SK-N-SH (cell line): ENCODE measurements around the gene ELOVL3. TPM values are rescaled to one million over a fixed set of nuclear protein-coding genes. Genes with fewer than 3 reads are reported as not detected.

ENCODE experiments used
- CTCF ChIA-PET: fragments of 300-600, 350-600 bp; formaldehyde crosslinking; extraction: SDS; loops from one replicate; lab custom pipeline; 2021; lab: Yijun Ruan, JAX
- POLR2A ChIA-PET: fragments of 350-600 bp; sonication (Branson Sonifier 250); formaldehyde crosslinking; extraction: SDS; loops from one replicate; lab custom pipeline; 2020; ENCODE audit warnings: antibody characterized with exemption, inconsistent platforms; lab: Yijun Ruan, JAX
- DNase-seq: peaks from one replicate; pipeline ENCODE4 v3.0.0; 2012
- H2AFZ ChIP-seq: fragments of 200-600 bp; sonication (generic); 2 replicates; pipeline ENCODE4 v1.8.1; 2016; ENCODE audit warnings: antibody characterized with exemption, mild to moderate bottlenecking, low read depth
- H3F3A ChIP-seq: fragments of 200-600 bp; sonication (generic); replicated peaks from 2 replicates; pipeline ENCODE3; 2016; ENCODE audit warnings: antibody characterized with exemption, mild to moderate bottlenecking; ENCODE audit not compliant: insufficient read depth
- H3K27ac ChIP-seq, 2 experiments: fragments of 200-500 bp in 1 of 2; fragments of 200-600 bp in 1 of 2; sonication (Bioruptor generic) in 1 of 2; sonication (generic), shearing (Covaris generic) in 1 of 2; 2 replicates each; pipeline versions ENCODE4 v1.5.1 to v1.6.1; 2014 to 2016; ENCODE audit warnings: low read depth in 2 of 2, inconsistent platforms in 1 of 2, low read length in 1 of 2, mild to moderate bottlenecking in 1 of 2, mixed read lengths in 1 of 2
- H3K27me3 ChIP-seq: fragments of 200-600 bp; sonication (generic), shearing (Covaris generic); 2 replicates; pipeline ENCODE4 v1.6.1; 2016; ENCODE audit warnings: mixed run types; ENCODE audit not compliant: insufficient read depth
- H3K36me3 ChIP-seq, 2 experiments: fragments of 200-500 bp in 1 of 2; fragments of 200-600 bp in 1 of 2; sonication (Bioruptor generic) in 1 of 2; sonication (generic) in 1 of 2; replicated peaks in 1 of 2; 2 replicates each; pipeline versions ENCODE3 to v1.5.1; 2014 to 2016; ENCODE audit warnings: low read length in 1 of 2, mild to moderate bottlenecking in 1 of 2; ENCODE audit not compliant: insufficient read depth in 2 of 2, control insufficient read depth in 1 of 2
- H3K4me1 ChIP-seq, 2 experiments: fragments of 200-500 bp in 1 of 2; fragments of 200-600 bp in 1 of 2; sonication (Bioruptor generic) in 1 of 2; sonication (generic), shearing (Covaris generic) in 1 of 2; 2 replicates each; pipeline versions ENCODE4 v1.5.1 to v1.6.1; 2014 to 2016; ENCODE audit warnings: low read depth in 1 of 2, low read length in 1 of 2, mixed run types in 1 of 2; ENCODE audit not compliant: insufficient read depth in 2 of 2, control insufficient read depth in 1 of 2
- H3K4me2 ChIP-seq: fragments of 200-600 bp; sonication (generic), shearing (Covaris generic); 2 replicates; pipeline ENCODE4 v1.6.1; 2017; ENCODE audit warnings: mixed run types
- H3K4me3 ChIP-seq, 2 experiments: fragments of 200-500 bp in 1 of 2; fragments of 200-600 bp in 1 of 2; sonication (Bioruptor generic) in 1 of 2; sonication (generic), shearing (Covaris generic) in 1 of 2; 2 replicates each; pipeline versions ENCODE4 v1.5.1 to v1.8.1; 2014 to 2016; ENCODE audit warnings: low read depth in 2 of 2, inconsistent platforms in 1 of 2, low read length in 1 of 2, mild to moderate bottlenecking in 1 of 2, mixed read lengths in 1 of 2, moderate library complexity in 1 of 2
- H3K79me2 ChIP-seq: fragments of 200-600 bp; sonication (generic); 2 replicates; pipeline ENCODE4 v1.8.1; 2017; ENCODE audit warnings: mild to moderate bottlenecking; ENCODE audit not compliant: insufficient read depth
- H3K9ac ChIP-seq: fragments of 200-600 bp; sonication (generic); 2 replicates; pipeline ENCODE4 v1.6.1; 2017; ENCODE audit warnings: mixed run types
- H3K9me2 ChIP-seq: fragments of 200-600 bp; sonication (generic); 2 replicates; pipeline ENCODE4 v1.6.1; 2017; ENCODE audit warnings: mixed run types
- H3K9me3 ChIP-seq: fragments of 200-600 bp; sonication (generic); 2 replicates; pipeline ENCODE4 v1.6.1; 2017; ENCODE audit warnings: mixed run types, mild to moderate bottlenecking, moderate library complexity
- H4K20me1 ChIP-seq: fragments of 200-600 bp; sonication (generic); 2 replicates; pipeline ENCODE4 v1.6.1; 2017; ENCODE audit warnings: mild to moderate bottlenecking, mixed run types; ENCODE audit not compliant: insufficient read depth
- CHD2 ChIP-seq: fragments of 150-350 bp; IDR thresholded peaks from 2 replicates; pipeline ENCODE4 v1.6.1; 2018; ENCODE audit warnings: low read length; ENCODE audit not compliant: partially characterized antibody
- EP300 ChIP-seq, 2 experiments: IDR thresholded peaks; 2 replicates each; pipeline versions ENCODE4 v1.4.0 to v1.6.1; 2012; ENCODE audit warnings: borderline replicate concordance in 1 of 2, low read depth in 1 of 2, low read length in 1 of 2
- EZH2phosphoT487 ChIP-seq: fragments of 200-600 bp; sonication (generic); IDR thresholded peaks from 2 replicates; pipeline ENCODE4 v1.6.1; 2017; ENCODE audit warnings: low read depth, mixed run types, mild to moderate bottlenecking, antibody characterized with exemption, moderate library complexity, borderline replicate concordance
- FOSL2 ChIP-seq: IDR thresholded peaks from 2 replicates; pipeline ENCODE4 v1.4.0; 2012; ENCODE audit warnings: low read depth, mild to moderate bottlenecking, moderate library complexity, borderline replicate concordance
- GABPA ChIP-seq: IDR thresholded peaks from 2 replicates; pipeline ENCODE4 v1.4.0; 2012; ENCODE audit warnings: low read depth, mild to moderate bottlenecking
- GATA2 ChIP-seq: sonication (generic); formaldehyde crosslinking; IDR thresholded peaks from 2 replicates; pipeline ENCODE4 v1.5.0; 2020; ENCODE audit warnings: mild to moderate bottlenecking, missing genetic modification reagents
- MEF2A ChIP-seq: IDR thresholded peaks from 2 replicates; pipeline ENCODE4 v1.4.0; 2012; ENCODE audit warnings: low read depth, borderline replicate concordance
- MXI1 ChIP-seq: IDR thresholded peaks from 2 replicates; pipeline ENCODE4 v1.6.1; 2012; ENCODE audit warnings: mild to moderate bottlenecking, low read depth, low read length, improper control_type of control experiment
- NFIC ChIP-seq: IDR thresholded peaks from 2 replicates; pipeline ENCODE4 v1.4.0; 2012; ENCODE audit warnings: borderline replicate concordance
- NRF1 ChIP-seq: IDR thresholded peaks from 2 replicates; pipeline ENCODE4 v1.6.1; 2012; ENCODE audit warnings: low read depth, mild to moderate bottlenecking, low read length
- POLR2AphosphoS5 ChIP-seq: IDR thresholded peaks from 2 replicates; pipeline ENCODE4 v1.6.1; 2012; ENCODE audit warnings: low read depth, low read length
- SIN3A ChIP-seq: IDR thresholded peaks from 2 replicates; pipeline ENCODE4 v1.6.1; 2012; ENCODE audit warnings: low read depth, mild to moderate bottlenecking, low read length, moderate library complexity, borderline replicate concordance
- TAF1 ChIP-seq: IDR thresholded peaks from 2 replicates; pipeline ENCODE4 v1.6.1; 2012; ENCODE audit warnings: low read depth, mild to moderate bottlenecking, low read length, moderate library complexity, borderline replicate concordance
- TCF12 ChIP-seq: IDR thresholded peaks from 2 replicates; pipeline ENCODE4 v1.4.0; 2012
- TEAD4 ChIP-seq: IDR thresholded peaks from 2 replicates; pipeline ENCODE4 v1.4.0; 2012; ENCODE audit warnings: mild to moderate bottlenecking, borderline replicate concordance; ENCODE audit not compliant: insufficient read depth
- YY1 ChIP-seq: IDR thresholded peaks from 2 replicates; pipeline ENCODE4 v1.4.0; 2012; ENCODE audit warnings: low read depth, mild to moderate bottlenecking
- WGBS: methylation state at CpG from one replicate; pipeline ENCODE4 v1.1.6; 2017; ENCODE audit warnings: low lambda C conversion rate; 5-methylcytosine and 5-hydroxymethylcytosine counted together
- polyA plus RNA-seq, 3 experiments: library from polyadenylated mRNA; depleted of rRNA; stranded (reverse); fragments of >200 nt; gene quantifications; 2 replicates each; pipeline ENCODE4 v1.2.3, GENCODE V29; 2012
- TF ChIP-seq, protein P1 (sequence below): IDR thresholded peaks from 2 replicates; pipeline ENCODE4; 2012
- TF ChIP-seq, protein P2 (sequence below): fragments of 150-350 bp; IDR thresholded peaks from 2 replicates; pipeline ENCODE4 v1.6.1; 2017; ENCODE audit warnings: antibody characterized with exemption, low read length, low read depth, borderline replicate concordance
- TF ChIP-seq, protein P3 (sequence below): IDR thresholded peaks from 2 replicates; pipeline ENCODE4 v1.4.0; 2012; ENCODE audit warnings: low read depth, borderline replicate concordance

ELOVL3 gene
- polyA plus RNA-seq, 1 of the 3 experiments (the other 2 are of a cell fraction) = 0.25 TPM

DNA sequence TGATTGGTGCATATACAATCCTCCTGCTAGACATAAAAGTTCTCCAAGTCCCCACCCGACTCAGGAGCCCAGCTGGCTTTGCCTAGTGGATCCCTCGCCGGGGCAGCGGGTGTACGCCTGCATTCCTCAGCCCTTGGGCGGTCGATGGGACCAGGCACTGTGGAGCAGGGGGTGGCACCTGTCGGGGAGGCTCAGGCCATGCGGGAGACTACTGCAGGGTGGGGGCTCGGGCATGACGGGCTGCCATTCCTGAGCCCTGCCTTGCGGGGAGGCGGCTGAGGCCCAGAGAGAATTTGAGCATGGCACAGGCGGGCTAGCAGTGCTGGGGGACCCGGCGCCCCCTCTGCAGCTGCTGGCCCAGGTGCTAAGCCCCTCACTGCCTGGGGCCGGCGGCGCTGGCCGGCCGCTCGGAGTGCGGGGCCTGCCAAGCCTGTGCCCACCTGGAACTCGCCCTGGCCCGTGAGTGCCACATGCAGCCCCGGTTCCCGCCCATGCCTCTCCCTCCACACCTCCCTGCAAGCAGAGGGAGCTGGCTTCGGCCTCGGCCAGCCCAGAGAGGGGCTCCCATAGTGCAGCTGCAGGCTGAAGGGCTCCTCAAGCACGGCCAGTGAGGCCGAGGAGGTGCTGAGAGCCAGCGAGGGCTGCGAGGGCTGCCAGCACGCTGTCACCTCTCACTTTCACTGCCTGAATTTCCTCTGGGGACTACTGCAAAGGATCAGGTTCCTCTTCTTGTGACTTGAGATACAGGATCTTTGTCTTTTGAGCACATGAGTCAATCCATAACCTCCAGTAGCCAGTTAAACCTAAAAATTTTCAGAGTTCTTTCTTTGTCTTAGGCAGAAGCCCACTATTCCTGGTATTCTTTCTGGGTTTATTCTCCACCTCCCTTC is 25.1 kb upstream of the ELOVL3 start:
- POLR2A ChIA-PET = no interaction called here
- TF ChIP-seq TAF1 (no peak), POLR2AphosphoS5 (no peak), EP300 (IDR thresholded peaks at IDR 0.05; ENCODE audit: borderline replicate concordance in 1 of 2, low read depth in 1 of 2, low read length in 1 of 2) (no peak), TCF12 (no peak), GATA2 (CRISPR knock-in tag) (no peak), TEAD4 (no peak), NRF1 (no peak), NFIC (no peak), YY1 (no peak), MXI1 (no peak), SIN3A (no peak), EZH2phosphoT487 (no peak), GABPA (no peak), MEF2A (no peak), FOSL2 (no peak), CHD2 (no peak)
- TF ChIP-seq, protein P1, sequence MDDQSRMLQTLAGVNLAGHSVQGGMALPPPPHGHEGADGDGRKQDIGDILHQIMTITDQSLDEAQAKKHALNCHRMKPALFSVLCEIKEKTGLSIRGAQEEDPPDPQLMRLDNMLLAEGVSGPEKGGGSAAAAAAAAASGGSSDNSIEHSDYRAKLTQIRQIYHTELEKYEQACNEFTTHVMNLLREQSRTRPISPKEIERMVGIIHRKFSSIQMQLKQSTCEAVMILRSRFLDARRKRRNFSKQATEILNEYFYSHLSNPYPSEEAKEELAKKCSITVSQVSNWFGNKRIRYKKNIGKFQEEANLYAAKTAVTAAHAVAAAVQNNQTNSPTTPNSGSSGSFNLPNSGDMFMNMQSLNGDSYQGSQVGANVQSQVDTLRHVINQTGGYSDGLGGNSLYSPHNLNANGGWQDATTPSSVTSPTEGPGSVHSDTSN = no peak
- TF ChIP-seq, protein P2, sequence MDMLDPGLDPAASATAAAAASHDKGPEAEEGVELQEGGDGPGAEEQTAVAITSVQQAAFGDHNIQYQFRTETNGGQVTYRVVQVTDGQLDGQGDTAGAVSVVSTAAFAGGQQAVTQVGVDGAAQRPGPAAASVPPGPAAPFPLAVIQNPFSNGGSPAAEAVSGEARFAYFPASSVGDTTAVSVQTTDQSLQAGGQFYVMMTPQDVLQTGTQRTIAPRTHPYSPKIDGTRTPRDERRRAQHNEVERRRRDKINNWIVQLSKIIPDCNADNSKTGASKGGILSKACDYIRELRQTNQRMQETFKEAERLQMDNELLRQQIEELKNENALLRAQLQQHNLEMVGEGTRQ = no peak
- TF ChIP-seq, protein P3, sequence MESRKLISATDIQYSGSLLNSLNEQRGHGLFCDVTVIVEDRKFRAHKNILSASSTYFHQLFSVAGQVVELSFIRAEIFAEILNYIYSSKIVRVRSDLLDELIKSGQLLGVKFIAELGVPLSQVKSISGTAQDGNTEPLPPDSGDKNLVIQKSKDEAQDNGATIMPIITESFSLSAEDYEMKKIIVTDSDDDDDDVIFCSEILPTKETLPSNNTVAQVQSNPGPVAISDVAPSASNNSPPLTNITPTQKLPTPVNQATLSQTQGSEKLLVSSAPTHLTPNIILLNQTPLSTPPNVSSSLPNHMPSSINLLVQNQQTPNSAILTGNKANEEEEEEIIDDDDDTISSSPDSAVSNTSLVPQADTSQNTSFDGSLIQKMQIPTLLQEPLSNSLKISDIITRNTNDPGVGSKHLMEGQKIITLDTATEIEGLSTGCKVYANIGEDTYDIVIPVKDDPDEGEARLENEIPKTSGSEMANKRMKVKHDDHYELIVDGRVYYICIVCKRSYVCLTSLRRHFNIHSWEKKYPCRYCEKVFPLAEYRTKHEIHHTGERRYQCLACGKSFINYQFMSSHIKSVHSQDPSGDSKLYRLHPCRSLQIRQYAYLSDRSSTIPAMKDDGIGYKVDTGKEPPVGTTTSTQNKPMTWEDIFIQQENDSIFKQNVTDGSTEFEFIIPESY = no peak
- Histone ChIP-seq H3K27me3 (no peaks in the 10 kb centered on the region; the same call in 1 of the 2 replicates), H3K9me3 (peaks cover 4% of the 10 kb centered on the region; the same call in 1 of the 2 replicates), H3K27ac (no peak overlapping the region), H3K4me1 (no peaks in the 10 kb centered on the region), H3K4me3 (no peak overlapping the region), H4K20me1 (no peaks in the 10 kb centered on the region), H3K9ac (no peak overlapping the region), H3K9me2 (no peaks in the 10 kb centered on the region), H3K36me3 (no peaks in the 10 kb centered on the region), H3K79me2 (no peaks in the 10 kb centered on the region), H3K4me2 (no peak overlapping the region), H3F3A (no peaks in the 10 kb centered on the region), H2AFZ (no peak overlapping the region)
- WGBS = 57% methylated on average over 11 of the region's 34 CpGs
- no peak for DNase-seq
- CTCF ChIA-PET = no interaction called here
